Activated CD4-positive, alpha-beta memory T cell treated with anti-CD3 and anti-CD28 coated beads for 36 hours (primary cell): Measurements from ENCODE around the gene USP48. TPM values are rescaled to one million over a fixed set of nuclear protein-coding genes. Genes with fewer than 3 reads are reported as not detected.
A peak's percentile ranks its signal among the peaks of the same experiment; 100 is the strongest.

Source experiments
- CTCF ChIA-PET: fragments of 350-600 bp; sonication (Branson Sonifier 250); formaldehyde crosslinking; loops from one replicate; lab custom pipeline; 2021; ENCODE audit warnings: antibody characterized with exemption, inconsistent platforms; lab: Charles Lee
- POLR2A ChIA-PET: fragments of 350-600 bp; sonication (Branson Sonifier 250); formaldehyde crosslinking; loops from one replicate; lab custom pipeline; 2021; ENCODE audit warnings: antibody characterized with exemption; lab: Charles Lee
- DNase-seq: peaks from one replicate; pipeline ENCODE4 v3.0.0-alpha.2; 2020
- H3K27ac Mint-ChIP-seq: one replicate; pipeline ENCODE4 v1.8.0; 2021; ENCODE audit warnings: mixed read lengths
- H3K27me3 Mint-ChIP-seq: one replicate; pipeline ENCODE4 v1.8.0; 2021; ENCODE audit warnings: mixed read lengths
- H3K36me3 Mint-ChIP-seq: one replicate; pipeline ENCODE4 v1.8.0; 2021; ENCODE audit warnings: mixed read lengths
- H3K4me1 Mint-ChIP-seq: one replicate; pipeline ENCODE4 v1.8.0; 2021; ENCODE audit warnings: low read depth, mixed read lengths
- H3K4me3 Mint-ChIP-seq: one replicate; pipeline ENCODE4 v1.8.0; 2021; ENCODE audit warnings: mild to moderate bottlenecking, mixed read lengths
- H3K9me3 Mint-ChIP-seq: one replicate; pipeline ENCODE4 v1.8.0; 2021; ENCODE audit warnings: mixed read lengths
- intact Hi-C: fragments of 100-400 bp; cut with micrococcal nuclease; formaldehyde crosslinking; loops from one replicate; pipeline ENCODE4 v1.15.1; 2023
- total RNA-seq, 2 experiments: library from RNA; stranded (reverse); gene quantifications; one replicate each; pipeline ENCODE4 v1.2.3, GENCODE V29; 2021

Gene USP48
- total RNA-seq, 2 experiments from 2014 or later: 77.2 to 91.1 TPM

DNA sequence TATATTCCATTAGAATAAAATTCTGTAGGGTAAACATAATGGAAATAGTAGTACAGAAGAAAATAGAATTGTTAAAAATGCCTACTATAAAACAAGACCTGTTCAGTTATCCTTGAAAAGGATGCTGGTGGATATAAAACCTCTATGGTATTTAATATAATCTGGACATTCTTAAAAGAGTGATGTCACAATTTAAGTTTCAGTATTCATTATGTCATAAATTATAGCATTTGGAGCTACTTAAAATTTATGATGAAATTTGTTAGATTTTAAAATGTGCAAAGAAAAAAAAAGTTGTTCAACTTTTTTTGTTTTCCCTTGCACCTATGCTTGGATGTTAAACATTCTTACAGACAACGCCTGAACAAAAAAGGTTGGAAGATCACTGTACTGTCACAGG lies 50.3 kb downstream of the USP48 start:
- Mint-ChIP-seq H3K27ac (no peak overlapping the region), H3K9me3 (no peaks in the 10 kb centered on the region), H3K36me3 (peaks cover 29% of the 10 kb centered on the region), H3K4me1 (peaks cover 3% of the 10 kb centered on the region), H3K4me3 (no peak overlapping the region), H3K27me3 (no peaks in the 10 kb centered on the region)
- DNase-seq: no peak
- intact Hi-C loops: no loop called here
- POLR2A ChIA-PET: no interaction called here
- CTCF ChIA-PET: no interaction called here

- no peaks in the 10 kb centered on the region for H3K9me3 Mint-ChIP-seq
- no peak overlapping the region for H3K4me3 Mint-ChIP-seq
- no peaks in the 10 kb centered on the region for H3K27me3 Mint-ChIP-seq
- intact Hi-C loops: no loop called here
- H3K4me1 Mint-ChIP-seq: no peaks in the 10 kb centered on the region
- peaks cover 27% of the 10 kb centered on the region for H3K36me3 Mint-ChIP-seq
- POLR2A ChIA-PET: no interaction called here
- DNase-seq: no peak
- CTCF ChIA-PET: no interaction called here
- no peak overlapping the region for H3K27ac Mint-ChIP-seq
Observed at GRCh38 chr1:21725748-21726392, 57.1 kb downstream of the USP48 start.

GRCh38 chr1:21724570-21724969 lies 58.4 kb downstream of the USP48 start:
- no peak for DNase-seq
- ChIA-PET CTCF (no interaction called here), POLR2A (no interaction called here)
- H3K4me1 Mint-ChIP-seq: no peaks in the 10 kb centered on the region
- intact Hi-C loops: no loop called here
- H3K27ac Mint-ChIP-seq: no peak overlapping the region
- peaks cover 29% of the 10 kb centered on the region for H3K36me3 Mint-ChIP-seq
- H3K27me3 Mint-ChIP-seq: no peaks in the 10 kb centered on the region
- H3K4me3 Mint-ChIP-seq: no peak overlapping the region
- no peaks in the 10 kb centered on the region for H3K9me3 Mint-ChIP-seq

DNA sequence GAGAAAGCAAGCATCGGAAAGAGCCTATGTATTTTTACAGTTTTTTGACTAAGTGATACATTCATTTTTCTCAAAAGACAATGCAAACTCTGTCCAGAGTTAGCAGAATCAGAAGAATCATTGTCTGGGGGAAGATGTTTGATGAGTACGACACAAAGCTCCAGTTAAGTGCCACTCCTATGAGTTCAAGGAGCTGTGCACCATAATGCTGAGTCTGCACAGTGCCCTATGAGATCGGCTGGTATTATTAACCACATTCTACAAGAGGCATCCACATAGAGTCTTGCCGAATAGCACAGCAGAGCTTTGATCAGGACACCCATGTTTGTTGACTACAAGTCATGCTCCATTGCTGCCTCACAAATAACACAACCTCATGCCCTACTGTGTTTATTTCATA lies 58.9 kb downstream of the USP48 start:
- Mint-ChIP-seq H3K27me3 (no peaks in the 10 kb centered on the region), H3K27ac (no peak overlapping the region)
- CTCF ChIA-PET: no interaction called here

DNA sequence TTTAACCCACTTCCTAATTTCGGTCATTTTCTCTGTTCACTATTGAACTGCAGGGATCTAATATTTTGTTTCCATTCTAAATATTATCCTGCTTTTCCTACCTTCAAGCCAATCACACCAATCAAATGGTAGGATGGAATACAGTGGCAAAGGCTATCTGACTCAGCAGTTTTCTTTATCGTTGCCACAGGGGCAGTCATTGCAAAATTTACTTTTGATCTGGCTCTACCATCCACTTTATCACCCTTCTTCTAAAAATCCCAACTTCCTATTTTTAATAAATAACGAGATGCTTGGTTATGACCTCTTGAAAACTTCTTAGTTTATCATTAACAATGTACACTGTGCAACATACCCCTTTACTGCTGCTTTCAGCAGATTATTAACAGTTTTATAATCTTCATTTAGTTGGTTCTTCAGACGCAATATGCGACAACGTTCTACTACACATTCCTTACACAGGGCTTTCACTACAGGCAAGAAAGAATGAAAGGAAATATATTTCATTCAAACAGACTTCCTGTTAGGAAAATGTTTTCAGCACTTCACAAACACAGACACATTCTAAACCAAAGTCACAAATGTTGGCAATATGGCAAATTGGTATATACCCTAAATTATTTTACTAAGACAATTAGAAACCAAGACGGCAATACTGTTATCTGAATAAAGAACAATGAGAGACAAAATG lies 61.5 kb downstream of the USP48 start:
- DNase-seq: no peak
- CTCF ChIA-PET: no interaction called here
- Mint-ChIP-seq H3K27ac (no peak overlapping the region), H3K36me3 (peaks cover 37% of the 10 kb centered on the region), H3K4me1 (no peaks in the 10 kb centered on the region), H3K27me3 (no peaks in the 10 kb centered on the region), H3K9me3 (no peaks in the 10 kb centered on the region), H3K4me3 (no peak overlapping the region)
- intact Hi-C loops: no loop called here
- POLR2A ChIA-PET: interaction anchor here (0.6 kb wide), 1 partner anchor 32 kb away, joined by 5 read pairs; no protein-coding TSS in a partner anchor

More for the DNA sequence above, 58.9 kb downstream of the USP48 start:
- H3K4me3 Mint-ChIP-seq: no peak overlapping the region
- H3K4me1 Mint-ChIP-seq: no peaks in the 10 kb centered on the region
- no peak for DNase-seq
- intact Hi-C loops: no loop called here
- H3K36me3 Mint-ChIP-seq: peaks cover 29% of the 10 kb centered on the region
- H3K9me3 Mint-ChIP-seq: no peaks in the 10 kb centered on the region
- POLR2A ChIA-PET: no interaction called here

DNA sequence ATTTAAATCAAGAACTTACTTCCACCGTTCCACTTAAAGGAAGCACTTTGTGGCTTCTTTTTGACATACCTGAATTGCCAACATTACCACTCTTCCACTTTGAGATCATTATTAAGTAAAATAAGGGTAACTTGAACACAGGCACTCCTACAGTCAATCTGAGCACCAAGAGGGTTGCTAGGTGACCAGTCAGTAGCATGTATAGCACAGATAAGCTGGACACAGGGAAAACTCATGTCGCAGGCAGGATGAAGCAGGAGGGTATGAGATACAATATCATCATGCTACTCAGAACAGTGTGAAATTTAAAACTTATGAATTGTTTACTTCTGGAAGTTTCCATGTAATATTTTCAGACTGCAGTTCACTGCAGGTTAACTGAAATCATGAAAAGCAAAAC lies 66.8 kb downstream of the USP48 start:
- H3K27ac Mint-ChIP-seq: peak overlapping the region; percentile 49
- ChIA-PET CTCF (no interaction called here), POLR2A (no interaction called here)
- H3K36me3 Mint-ChIP-seq: peaks cover 46% of the 10 kb centered on the region
- peaks cover 2% of the 10 kb centered on the region for H3K4me1 Mint-ChIP-seq
- no peaks in the 10 kb centered on the region for H3K27me3 Mint-ChIP-seq
- no peak for DNase-seq
- intact Hi-C loops: no loop called here
- H3K9me3 Mint-ChIP-seq: no peaks in the 10 kb centered on the region
- no peak overlapping the region for H3K4me3 Mint-ChIP-seq

DNA sequence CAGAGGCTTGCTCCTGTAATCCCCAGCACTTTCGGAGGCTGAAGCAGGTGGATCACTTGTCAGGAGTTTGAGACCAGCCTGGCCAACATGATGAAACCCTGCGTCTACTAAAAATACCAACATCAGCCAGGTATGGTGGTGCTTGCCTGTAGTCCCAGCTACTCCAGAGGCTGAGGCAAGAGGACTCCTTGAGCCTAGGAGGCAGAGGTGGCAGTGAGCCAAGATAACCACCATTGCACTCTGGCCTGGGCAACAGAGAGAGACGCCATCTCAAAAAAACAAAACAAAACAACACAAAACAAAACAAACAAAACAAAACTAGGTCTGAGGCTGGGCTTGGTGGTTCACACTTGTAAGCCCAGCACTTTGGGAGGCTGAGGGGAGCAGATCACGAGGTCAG lies 75.1 kb downstream of the USP48 start:
- Mint-ChIP-seq H3K36me3 (peaks cover 38% of the 10 kb centered on the region), H3K4me3 (no peak overlapping the region), H3K9me3 (no peaks in the 10 kb centered on the region), H3K27ac (no peak overlapping the region), H3K27me3 (no peaks in the 10 kb centered on the region), H3K4me1 (peaks cover 4% of the 10 kb centered on the region)
- intact Hi-C loops: no loop called here
- no peak for DNase-seq
- POLR2A ChIA-PET: no interaction called here
- CTCF ChIA-PET: interaction anchor here (2.1 kb wide), 1 partner anchor 74 kb away, joined by 5 read pairs; no protein-coding TSS in a partner anchor

DNA sequence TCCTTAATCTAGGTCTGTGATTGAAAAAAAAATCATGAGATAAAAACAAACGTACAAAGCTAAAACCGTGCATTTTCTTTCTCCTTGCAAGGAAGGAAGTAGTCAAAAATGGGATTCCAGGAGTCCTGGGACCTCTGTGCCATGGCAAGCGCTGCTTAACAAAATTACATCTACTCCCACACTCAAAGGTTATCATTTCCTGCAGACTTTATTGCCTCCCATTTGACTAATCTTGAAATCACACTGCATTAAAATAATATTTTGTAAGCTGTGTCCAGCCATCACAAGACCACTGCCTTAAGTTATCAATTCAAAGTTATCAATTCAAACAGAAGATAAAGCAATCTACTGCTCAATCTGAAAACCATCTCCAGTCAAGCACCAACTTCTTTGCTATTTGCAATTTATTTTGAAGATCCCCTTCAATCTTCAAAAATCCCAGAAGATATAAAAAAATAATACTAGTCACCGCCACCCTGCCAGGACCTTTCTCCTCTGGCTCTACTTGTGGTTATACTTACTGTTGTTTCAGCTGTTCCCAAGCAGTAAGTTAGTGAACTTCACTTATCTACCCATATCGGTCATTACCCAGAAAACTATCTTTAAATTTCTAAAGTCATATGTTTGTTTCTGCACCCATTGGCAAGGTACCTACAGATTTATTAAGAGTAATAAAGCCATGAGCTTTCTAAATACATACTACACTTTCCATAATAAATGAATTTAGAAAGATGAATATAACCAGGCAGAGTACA lies 75.7 kb downstream of the USP48 start:
- Mint-ChIP-seq H3K36me3 (peaks cover 43% of the 10 kb centered on the region), H3K4me3 (no peak overlapping the region), H3K9me3 (no peaks in the 10 kb centered on the region), H3K4me1 (peaks cover 4% of the 10 kb centered on the region), H3K27ac (peak overlapping the region; percentile 15), H3K27me3 (no peaks in the 10 kb centered on the region)
- intact Hi-C loops: no loop called here
- ChIA-PET POLR2A (no interaction called here), CTCF (interaction anchor here (2.1 kb wide), 1 partner anchor 75 kb away, joined by 5 read pairs; no protein-coding TSS in a partner anchor)
- DNase-seq: no peak

DNA sequence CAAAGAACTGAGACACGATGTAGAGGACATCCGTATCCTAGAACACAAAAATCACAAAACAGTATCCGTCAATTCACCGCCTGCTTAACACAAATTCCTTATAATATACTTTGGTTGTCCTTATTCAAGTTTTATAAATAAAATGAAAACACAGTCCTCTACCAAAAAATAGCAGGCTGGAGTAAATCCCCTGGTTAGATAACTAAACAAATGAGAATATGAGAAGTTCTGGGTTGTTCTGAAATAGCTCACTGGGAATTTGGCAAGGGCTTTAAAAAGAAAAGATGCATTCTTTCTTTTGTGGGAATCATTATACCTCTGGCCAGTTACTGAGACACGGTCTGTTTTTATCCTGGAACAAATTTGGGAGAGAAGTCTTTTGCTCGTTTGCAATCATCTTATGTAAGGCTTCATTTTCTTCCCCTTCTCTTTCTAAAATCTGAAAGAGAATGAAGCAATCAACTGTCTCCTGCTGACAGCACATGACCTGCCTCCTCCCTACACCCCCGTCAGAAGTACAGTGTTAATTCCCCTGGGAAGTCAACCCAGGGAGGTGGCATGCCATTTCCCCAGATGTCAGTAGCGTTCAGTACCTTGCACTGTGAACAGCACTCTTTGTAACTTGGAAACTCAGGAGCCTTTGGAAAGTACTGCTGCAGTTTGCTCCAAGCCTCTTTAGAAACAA lies 76.7 kb downstream of the USP48 start:
- no peak overlapping the region for H3K4me3 Mint-ChIP-seq
- CTCF ChIA-PET: interaction anchor here (2.1 kb wide), 1 partner anchor 76 kb away, joined by 5 read pairs; no protein-coding TSS in a partner anchor
- peaks cover 4% of the 10 kb centered on the region for H3K4me1 Mint-ChIP-seq
- intact Hi-C loops: no loop called here
- no peak overlapping the region for H3K27ac Mint-ChIP-seq
- H3K27me3 Mint-ChIP-seq: no peaks in the 10 kb centered on the region
- peaks cover 46% of the 10 kb centered on the region for H3K36me3 Mint-ChIP-seq
- POLR2A ChIA-PET: no interaction called here
- no peaks in the 10 kb centered on the region for H3K9me3 Mint-ChIP-seq
- no peak for DNase-seq

- Mint-ChIP-seq H3K9me3 (no peaks in the 10 kb centered on the region), H3K27me3 (no peaks in the 10 kb centered on the region), H3K36me3 (peaks cover 48% of the 10 kb centered on the region), H3K27ac (no peak overlapping the region), H3K4me1 (peaks cover 4% of the 10 kb centered on the region), H3K4me3 (no peak overlapping the region)
- ChIA-PET CTCF (no interaction called here), POLR2A (no interaction called here)
- no peak for DNase-seq
- intact Hi-C loops: no loop called here
Observed at GRCh38 chr1:21705303-21705980, 77.5 kb downstream of the USP48 start.

DNA sequence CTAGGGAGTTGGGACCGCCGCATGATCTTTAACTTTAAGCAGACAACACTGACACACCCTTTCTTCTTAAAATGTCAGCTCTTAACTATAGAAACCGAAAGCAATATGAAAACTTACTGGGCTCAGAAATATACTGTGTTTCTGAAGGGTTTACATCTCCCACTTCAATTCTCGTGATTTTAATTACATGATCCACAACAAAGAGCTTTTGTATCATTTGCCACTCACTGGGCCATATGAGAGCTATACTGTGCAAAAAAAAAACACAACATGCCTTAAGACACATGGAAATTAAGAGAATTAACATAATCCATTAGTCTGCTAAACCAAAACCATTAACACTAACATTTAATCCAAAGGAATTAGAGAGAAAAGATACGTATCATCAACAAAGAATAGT lies 78.8 kb downstream of the USP48 start:
- Mint-ChIP-seq H3K36me3 (peaks cover 55% of the 10 kb centered on the region), H3K4me1 (peaks cover 4% of the 10 kb centered on the region), H3K9me3 (no peaks in the 10 kb centered on the region), H3K4me3 (no peak overlapping the region), H3K27me3 (no peaks in the 10 kb centered on the region), H3K27ac (no peak overlapping the region)
- intact Hi-C loops: no loop called here
- no peak for DNase-seq
- CTCF ChIA-PET: interaction anchor here (1.5 to 2.1 kb wide), 2 partner anchors 78 to 259 kb away, joined by 4 to 5 read pairs; no protein-coding TSS in a partner anchor
- POLR2A ChIA-PET: no interaction called here
